KMS-11 (cell line): Measurements from ENCODE around the gene ADIPOR2.

Experiments used
- H2AFZ ChIP-seq: fragments of 200-600 bp; sonication (generic); 2 replicates; pipeline ENCODE4 v1.6.1; 2016; ENCODE audit warnings: antibody characterized with exemption, mixed run types, low read depth
- H3K27ac ChIP-seq: fragments of 200-600 bp; sonication (generic); 2 replicates; pipeline ENCODE4 v1.6.1; 2016; ENCODE audit warnings: mild to moderate bottlenecking, mixed run types
- H3K27me3 ChIP-seq: fragments of 200-600 bp; sonication (generic); 2 replicates; pipeline ENCODE4 v1.6.1; 2017; ENCODE audit warnings: mild to moderate bottlenecking, low read depth, mixed run types, moderate library complexity; ENCODE audit not compliant: insufficient read depth
- H3K36me3 ChIP-seq: fragments of 200-600 bp; sonication (generic); 2 replicates; pipeline ENCODE4 v1.6.1; 2017; ENCODE audit warnings: mild to moderate bottlenecking, mixed run types; ENCODE audit not compliant: insufficient read depth
- H3K4me1 ChIP-seq: fragments of 200-600 bp; sonication (generic); 2 replicates; pipeline ENCODE4 v1.6.1; 2016; ENCODE audit warnings: mild to moderate bottlenecking, low read depth, mixed run types; ENCODE audit not compliant: poor library complexity, severe bottlenecking
- H3K4me2 ChIP-seq: fragments of 200-600 bp; sonication (generic); 2 replicates; pipeline ENCODE4 v1.7.0; 2016; ENCODE audit warnings: mild to moderate bottlenecking, mixed run types
- H3K4me3 ChIP-seq: fragments of 200-600 bp; sonication (generic); IDR thresholded peaks from 2 replicates; pipeline ENCODE4 v1.6.1; 2017; ENCODE audit warnings: low read depth, low read length, mixed read lengths; ENCODE audit not compliant: insufficient read depth
- H3K79me2 ChIP-seq: fragments of 200-600 bp; sonication (generic); 2 replicates; pipeline ENCODE4 v1.6.1; 2016; ENCODE audit warnings: low read depth, mixed run types; ENCODE audit not compliant: insufficient read depth
- H3K9ac ChIP-seq: fragments of 200-600 bp; sonication (generic); 2 replicates; pipeline ENCODE4 v1.6.1; 2016; ENCODE audit warnings: mild to moderate bottlenecking, mixed run types
- H4K20me1 ChIP-seq: fragments of 200-600 bp; sonication (generic); 2 replicates; pipeline ENCODE4 v1.6.1; 2016; ENCODE audit warnings: mild to moderate bottlenecking, mixed run types; ENCODE audit not compliant: insufficient read depth
- CTCF ChIP-seq: fragments of 200-600 bp; sonication (generic); conservative IDR thresholded peaks from 2 replicates; pipeline ENCODE4 v1.6.1; 2017; ENCODE audit warnings: low read depth, mild to moderate bottlenecking, antibody characterized with exemption, low read length, moderate library complexity, mixed read lengths

The ADIPOR2 gene

GRCh38 chr12:1650260-1650977 is 40.5 kb upstream of the ADIPOR2 start:
- Histone ChIP-seq H3K4me1 (no peaks in the 10 kb centered on the region), H3K27ac (no peak overlapping the region), H3K9ac (no peak overlapping the region), H3K36me3 (no peaks in the 10 kb centered on the region), H2AFZ (no peak overlapping the region), H3K4me2 (no peak overlapping the region), H3K27me3 (no peaks in the 10 kb centered on the region), H3K4me3 (no peak overlapping the region), H4K20me1 (no peaks in the 10 kb centered on the region), H3K79me2 (no peaks in the 10 kb centered on the region; the same call in 1 of the 2 replicates)
- TF ChIP-seq CTCF, result no peak

- H3K4me1 ChIP-seq, result no peaks in the 10 kb centered on the region
- H3K79me2 ChIP-seq, result no peaks in the 10 kb centered on the region; the same call in 1 of the 2 replicates
Measured at GRCh38 chr12:1650978-1651361, 39.9 kb upstream of the ADIPOR2 start.

GRCh38 chr12:1651946-1652345 is 38.9 kb upstream of the ADIPOR2 start:
- Histone ChIP-seq H3K4me2 (no peak overlapping the region), H2AFZ (no peak overlapping the region), H3K79me2 (no peaks in the 10 kb centered on the region; the same call in 1 of the 2 replicates), H3K36me3 (no peaks in the 10 kb centered on the region), H3K27me3 (no peaks in the 10 kb centered on the region), H3K9ac (no peak overlapping the region), H3K4me3 (no peak overlapping the region), H3K27ac (no peak overlapping the region), H4K20me1 (no peaks in the 10 kb centered on the region), H3K4me1 (no peaks in the 10 kb centered on the region)
- no peak for TF ChIP-seq CTCF

More at GRCh38 chr12:1650978-1651361, 39.9 kb upstream of the ADIPOR2 start:
- Histone ChIP-seq H2AFZ (no peak overlapping the region), H3K27me3 (no peaks in the 10 kb centered on the region), H3K4me2 (no peak overlapping the region), H3K27ac (no peak overlapping the region), H3K36me3 (no peaks in the 10 kb centered on the region), H3K4me3 (no peak overlapping the region), H4K20me1 (no peaks in the 10 kb centered on the region), H3K9ac (no peak overlapping the region)
- TF ChIP-seq CTCF, result no peak

- Histone ChIP-seq H3K4me2 (no peak overlapping the region), H3K79me2 (no peaks in the 10 kb centered on the region), H3K4me1 (peaks cover 4% of the 10 kb centered on the region), H2AFZ (no peak overlapping the region), H3K27me3 (no peaks in the 10 kb centered on the region), H3K4me3 (no peak overlapping the region), H4K20me1 (no peaks in the 10 kb centered on the region), H3K36me3 (no peaks in the 10 kb centered on the region), H3K9ac (no peak overlapping the region), H3K27ac (no peak overlapping the region)
- no peak for TF ChIP-seq CTCF
Measured at GRCh38 chr12:1655225-1655788, 35.6 kb upstream of the ADIPOR2 start.
